Hepatocyte (in vitro differentiated cells): ENCODE data around the gene POFUT1. TPM values are rescaled to one million over a fixed set of nuclear protein-coding genes. Genes with fewer than 3 reads are reported as not detected.

Experiments
- DNase-seq: peaks from one replicate; pipeline ENCODE4 v3.0.0-alpha.2; 2016; ENCODE audit warnings: low spot score
- H2AFZ ChIP-seq: fragments of 200-600 bp; sonication (generic); 2 replicates; pipeline ENCODE4 v1.6.0; 2016; ENCODE audit warnings: antibody characterized with exemption, mild to moderate bottlenecking
- H3K27ac ChIP-seq: fragments of 200-600 bp; sonication (generic); 2 replicates; pipeline ENCODE4 v1.5.1; 2016; ENCODE audit warnings: mild to moderate bottlenecking
- H3K27me3 ChIP-seq: fragments of 200-600 bp; sonication (generic); 2 replicates; pipeline ENCODE4 v1.6.1; 2016
- H3K36me3 ChIP-seq: fragments of 200-600 bp; sonication (generic); replicated peaks from 2 replicates; pipeline ENCODE4 v1.5.1; 2016; ENCODE audit warnings: low read depth; ENCODE audit not compliant: insufficient read depth
- H3K4me1 ChIP-seq: fragments of 200-600 bp; sonication (generic); 2 replicates; pipeline ENCODE4 v1.5.1; 2016; ENCODE audit warnings: mild to moderate bottlenecking, moderate library complexity; ENCODE audit not compliant: insufficient read depth
- H3K4me2 ChIP-seq: fragments of 200-600 bp; sonication (generic); 2 replicates; pipeline ENCODE4 v1.6.0; 2016
- H3K4me3 ChIP-seq: fragments of 200-600 bp; sonication (generic); 2 replicates; pipeline ENCODE4 v1.5.1; 2016; ENCODE audit warnings: mild to moderate bottlenecking
- H3K79me2 ChIP-seq: fragments of 200-600 bp; sonication (generic); 2 replicates; pipeline ENCODE4 v1.6.0; 2017; ENCODE audit warnings: mild to moderate bottlenecking
- H3K9me2 ChIP-seq: fragments of 200-600 bp; sonication (generic); replicated peaks from 2 replicates; pipeline ENCODE4 v1.6.0; 2017; ENCODE audit warnings: mild to moderate bottlenecking; ENCODE audit not compliant: insufficient read depth
- H3K9me3 ChIP-seq: fragments of 200-600 bp; sonication (generic); 2 replicates; pipeline ENCODE4 v1.5.1; 2016; ENCODE audit warnings: low read depth, mild to moderate bottlenecking
- H4K20me1 ChIP-seq: fragments of 200-600 bp; sonication (generic); 2 replicates; pipeline ENCODE4 v1.6.0; 2016; ENCODE audit warnings: mild to moderate bottlenecking; ENCODE audit not compliant: insufficient read depth, poor library complexity, severe bottlenecking
- CTCF ChIP-seq: fragments of 200-600 bp; sonication (generic); IDR thresholded peaks from 2 replicates; pipeline ENCODE4 v1.5.1; 2016; ENCODE audit warnings: antibody characterized with exemption, mild to moderate bottlenecking; ENCODE audit not compliant: poor library complexity
- EZH2 ChIP-seq: fragments of 200-600 bp; sonication (generic); IDR thresholded peaks from 2 replicates; pipeline ENCODE4 v1.6.1; 2016; ENCODE audit warnings: antibody characterized with exemption, mild to moderate bottlenecking, borderline replicate concordance
- EZH2phosphoT487 ChIP-seq: fragments of 200-600 bp; sonication (generic); IDR thresholded peaks from one replicate; pipeline ENCODE4 v1.6.1; 2018; ENCODE audit warnings: antibody characterized with exemption, mild to moderate bottlenecking, low read depth, moderate library complexity; ENCODE audit not compliant: unreplicated experiment, severe bottlenecking
- WGBS: methylation state at CpG from one replicate; pipeline ENCODE4 v1.1.6; 2016; ENCODE audit warnings: low lambda C conversion rate; ENCODE audit errors: missing lambda C conversion rate; 5-methylcytosine and 5-hydroxymethylcytosine counted together
- polyA plus RNA-seq: library from polyadenylated mRNA; unstranded; fragments of >200 nt; fragmentation: Nextera tagmentation; extraction: Ambion mirVana; gene quantifications from 2 replicates; pipeline ENCODE4 v1.2.1, GENCODE V29; 2016
- total RNA-seq: library from RNA; depleted of rRNA; stranded (reverse); fragments of >200 nt; gene quantifications from 2 replicates; pipeline ENCODE4 v1.2.3, GENCODE V29; 2014

Gene POFUT1
- total and polyA plus RNA-seq, 2 experiments from 2014 or later: 42.0 to 81.4 TPM

- Histone ChIP-seq H3K4me3 (no peak overlapping the region), H3K79me2 (no peaks in the 10 kb centered on the region), H3K36me3 (no peaks in the 10 kb centered on the region), H3K4me1 (no peaks in the 10 kb centered on the region), H3K27me3 (no peaks in the 10 kb centered on the region), H3K4me2 (no peak overlapping the region), H3K9me2 (no peaks in the 10 kb centered on the region), H3K9me3 (no peaks in the 10 kb centered on the region), H3K27ac (no peak overlapping the region), H4K20me1 (no peaks in the 10 kb centered on the region), H2AFZ (no peak overlapping the region)
- DNase-seq: no peak
- WGBS: 87% methylated on average over 5 of the region's 5 CpGs
- no peak for TF ChIP-seq CTCF
- no peak for TF ChIP-seq EZH2phosphoT487
- TF ChIP-seq EZH2: no peak
Observed at GRCh38 chr20:32159766-32160221, 47.9 kb upstream of the POFUT1 start.

- no peak for DNase-seq
- Histone ChIP-seq H3K36me3 (no peaks in the 10 kb centered on the region), H3K4me1 (no peaks in the 10 kb centered on the region), H3K4me3 (no peak overlapping the region), H2AFZ (no peak overlapping the region), H3K4me2 (no peak overlapping the region), H3K27ac (no peak overlapping the region), H4K20me1 (no peaks in the 10 kb centered on the region), H3K9me3 (no peaks in the 10 kb centered on the region), H3K27me3 (no peaks in the 10 kb centered on the region), H3K9me2 (no peaks in the 10 kb centered on the region), H3K79me2 (no peaks in the 10 kb centered on the region)
- TF ChIP-seq EZH2: no peak
- TF ChIP-seq CTCF: no peak
- no peak for TF ChIP-seq EZH2phosphoT487
- 94% methylated on average over 5 of the region's 5 CpGs for WGBS
Observed at GRCh38 chr20:32160341-32160740, 47.3 kb upstream of the POFUT1 start.

GRCh38 chr20:32162351-32162750, 45.3 kb upstream of the POFUT1 start:
- no peak overlapping the region for H2AFZ ChIP-seq
- H3K4me2 ChIP-seq: no peak overlapping the region
- H3K9me3 ChIP-seq: no peaks in the 10 kb centered on the region
- no peaks in the 10 kb centered on the region for H3K4me1 ChIP-seq
- H3K36me3 ChIP-seq: no peaks in the 10 kb centered on the region
- no peaks in the 10 kb centered on the region for H4K20me1 ChIP-seq
- no peak overlapping the region for H3K27ac ChIP-seq
- H3K4me3 ChIP-seq: no peak overlapping the region
- 82% methylated on average over 3 of the region's 3 CpGs for WGBS
- no peak for DNase-seq
- no peaks in the 10 kb centered on the region for H3K79me2 ChIP-seq
- H3K9me2 ChIP-seq: no peaks in the 10 kb centered on the region
- H3K27me3 ChIP-seq: no peaks in the 10 kb centered on the region
- TF ChIP-seq EZH2phosphoT487 (no peak), CTCF (no peak), EZH2 (no peak)

GRCh38 chr20:32163951-32164350, 43.7 kb upstream of the POFUT1 start:
- no peak overlapping the region for H2AFZ ChIP-seq
- no peaks in the 10 kb centered on the region for H3K9me2 ChIP-seq
- H3K9me3 ChIP-seq: no peaks in the 10 kb centered on the region
- no peaks in the 10 kb centered on the region for H3K79me2 ChIP-seq
- no peak for DNase-seq
- no peaks in the 10 kb centered on the region for H3K27me3 ChIP-seq
- H3K27ac ChIP-seq: no peak overlapping the region
- TF ChIP-seq EZH2phosphoT487 (no peak), EZH2 (no peak), CTCF (no peak)
- H3K36me3 ChIP-seq: no peaks in the 10 kb centered on the region
- no peaks in the 10 kb centered on the region for H4K20me1 ChIP-seq
- H3K4me1 ChIP-seq: no peaks in the 10 kb centered on the region
- no peak overlapping the region for H3K4me2 ChIP-seq
- no peak overlapping the region for H3K4me3 ChIP-seq
- WGBS: 84% methylated on average over 5 of the region's 5 CpGs
